Liver (tissue), 10 donors: ENCODE measurements around the gene ZNF8. TPM values are rescaled to one million over a fixed set of nuclear protein-coding genes. Genes with fewer than 3 reads are reported as not detected.

ENCODE experiments used
- DNase-seq: peaks from one replicate; pipeline ENCODE4 v3.0.0-alpha.2; 2017; ENCODE audit warnings: low spot score
- H3K27ac ChIP-seq, 2 donors: one replicate each; pipeline ENCODE4 v1.7.0; 2013; ENCODE audit warnings: inconsistent platforms in 2 of 2, low read length in 2 of 2, control low read depth in 1 of 2, low read depth in 1 of 2, mild to moderate bottlenecking in 1 of 2
- H3K27me3 ChIP-seq, 4 donors: one replicate each; pipeline versions ENCODE4 v1.6.1 to v1.7.0; 2013; ENCODE audit warnings: low read length in 3 of 4, inconsistent platforms in 1 of 4, mild to moderate bottlenecking in 1 of 4, moderate library complexity in 1 of 4; ENCODE audit not compliant: control insufficient read depth in 4 of 4, insufficient read depth in 4 of 4
- H3K36me3 ChIP-seq, 4 donors: one replicate each; pipeline versions ENCODE4 v1.6.1 to v1.7.0; 2013; ENCODE audit warnings: low read length in 3 of 4, mild to moderate bottlenecking in 3 of 4, low read depth in 1 of 4, moderate library complexity in 1 of 4; ENCODE audit not compliant: control insufficient read depth in 4 of 4, insufficient read depth in 3 of 4
- H3K4me1 ChIP-seq, 4 donors: one replicate each; pipeline versions ENCODE4 v1.6.1 to v1.7.0; 2013; ENCODE audit warnings: low read length in 3 of 4, mild to moderate bottlenecking in 3 of 4, moderate library complexity in 1 of 4; ENCODE audit not compliant: control insufficient read depth in 4 of 4, insufficient read depth in 4 of 4
- H3K4me3 ChIP-seq, 3 donors: one replicate each; pipeline versions ENCODE4 v1.6.1 to v1.7.0; 2013; ENCODE audit warnings: low read length in 3 of 3, control low read depth in 1 of 3, low read depth in 1 of 3, mild to moderate bottlenecking in 1 of 3
- H3K9ac ChIP-seq, 2 donors: one replicate each; pipeline ENCODE4 v1.7.0; 2013; ENCODE audit warnings: low read length in 2 of 2, mild to moderate bottlenecking in 2 of 2, moderate library complexity in 2 of 2, control low read depth in 1 of 2, low read depth in 1 of 2
- H3K9me3 ChIP-seq, 4 donors: one replicate each; pipeline versions ENCODE4 v1.6.1 to v1.7.0; 2013; ENCODE audit warnings: low read length in 3 of 4; ENCODE audit not compliant: control insufficient read depth in 4 of 4
- EGR1 ChIP-seq, 2 donors: IDR thresholded peaks; 2 replicates each; pipeline ENCODE4 v1.6.1; 2016 to 2018; ENCODE audit warnings: antibody characterized with exemption in 2 of 2, low read depth in 2 of 2
- HNF4A ChIP-seq, 2 donors: conservative IDR thresholded peaks; 2 replicates each; pipeline ENCODE4 v1.6.1; 2016; ENCODE audit warnings: antibody characterized with exemption in 2 of 2, mild to moderate bottlenecking in 2 of 2
- NR2F2 ChIP-seq: IDR thresholded peaks from 2 replicates; pipeline ENCODE4 v1.6.1; 2016; ENCODE audit warnings: antibody characterized with exemption
- RAD21 ChIP-seq, 2 donors: IDR thresholded peaks; 2 replicates each; pipeline ENCODE4 v1.6.1; 2016; ENCODE audit warnings: antibody characterized with exemption in 2 of 2, mild to moderate bottlenecking in 2 of 2
- RXRA ChIP-seq, 2 donors: IDR thresholded peaks; 2 replicates each; pipeline ENCODE4 v1.6.1; 2017 to 2018; ENCODE audit warnings: antibody characterized with exemption in 2 of 2, mild to moderate bottlenecking in 1 of 2
- SP1 ChIP-seq: IDR thresholded peaks from 2 replicates; pipeline ENCODE4 v1.6.1; 2018; ENCODE audit warnings: antibody characterized with exemption, mild to moderate bottlenecking
- ZBTB33 ChIP-seq: IDR thresholded peaks from 2 replicates; pipeline ENCODE4 v1.6.1; 2016; ENCODE audit warnings: antibody characterized with exemption
- WGBS: extraction: QIAGEN DNeasy Blood & Tissue Kit; methylation state at CpG from one replicate; pipeline ENCODE4 v1.1.7; 2013; 5-methylcytosine and 5-hydroxymethylcytosine counted together
- polyA plus RNA-seq, 2 donors: library from polyadenylated mRNA; stranded (reverse) in 1 of 2; unstranded in 1 of 2; fragments of 200-250 nt in 1 of 2; fragments of >200 nt in 1 of 2; fragmentation: Nextera tagmentation in 1 of 2; extraction: Ambion mirVana in 1 of 2; gene quantifications; one replicate each; pipeline versions ENCODE4 v1.2.1 to v1.2.3, GENCODE V29; 2013 to 2015
- small RNA-seq: library from RNA; depleted of rRNA; stranded (forward); fragments of <200 nt; gene quantifications from one replicate; pipeline ENCODE3, GENCODE V24; 2014
- total RNA-seq, 2 donors: library from RNA; depleted of rRNA; stranded (reverse); fragments of >200 nt; gene quantifications; one replicate each; pipeline ENCODE4 v1.2.3, GENCODE V29; 2014
- TF ChIP-seq, protein P1 (sequence below): IDR thresholded peaks from 2 replicates; pipeline ENCODE4 v1.6.1; 2016; ENCODE audit warnings: antibody characterized with exemption, mild to moderate bottlenecking
- TF ChIP-seq, protein P2 (sequence below): IDR thresholded peaks from 2 replicates; pipeline ENCODE4 v1.6.1; 2016; ENCODE audit warnings: antibody characterized with exemption
- donor health status: healthy.
- donor health status: healthy.
- donor health status: healthy.
- donor health status: healthy.
- donor health status: healthy.

ZNF8 gene
- total and polyA plus RNA-seq, 4 donors: 0.37 to 4.6 (median 1.6) TPM

DNA sequence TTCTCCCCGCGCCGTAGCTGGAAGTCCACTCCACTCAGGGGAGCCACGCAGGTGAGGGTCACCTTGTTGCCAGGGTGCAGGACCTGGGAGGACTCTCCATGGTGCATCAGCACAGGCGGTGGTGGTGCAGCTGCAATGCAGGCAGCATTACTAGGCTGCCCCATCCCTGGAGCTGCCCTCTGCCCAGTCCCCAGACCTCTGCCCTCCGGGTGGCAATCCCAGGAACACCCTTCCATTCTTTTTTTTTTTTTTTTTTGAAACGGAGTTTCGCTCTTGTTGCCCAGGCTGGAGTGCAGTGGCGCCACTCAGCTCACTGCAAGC, 72.8 kb downstream of the ZNF8 start:
- H3K9me3 ChIP-seq: no peaks in the 10 kb centered on the region
- TF ChIP-seq RXRA (IDR thresholded peaks at IDR 0.05) (peak in 1 of 2 donors; percentile 22), HNF4A (conservative IDR thresholded peaks at IDR 0.05) (peak; percentile 69 to 71), ZBTB33 (no peak), SP1 (no peak)
- H3K4me3 ChIP-seq: peak overlapping the region; percentile 49 to 96 (median 65)
- no peak for DNase-seq
- peaks cover 0 to 6% (median 0%) of the 10 kb centered on the region in 4 donors for H3K36me3 ChIP-seq
- 47% methylated on average over 9 of the region's 9 CpGs for WGBS
- no peaks in the 10 kb centered on the region for H3K27me3 ChIP-seq
- peak overlapping the region in 1 of 2 donors; percentile 20 for H3K27ac ChIP-seq
- H3K9ac ChIP-seq: no peak overlapping the region
- peaks cover 23 to 85% (median 67%) of the 10 kb centered on the region in 4 donors for H3K4me1 ChIP-seq

- Histone ChIP-seq H3K27me3 (no peaks in the 10 kb centered on the region), H3K36me3 (peaks cover 0 to 3% (median 0%) of the 10 kb centered on the region in 4 donors), H3K4me1 (peaks cover 23 to 88% (median 66%) of the 10 kb centered on the region in 4 donors), H3K9me3 (no peaks in the 10 kb centered on the region), H3K9ac (peak overlapping the region; percentile 28 to 69), H3K4me3 (peak overlapping the region; percentile 65 to 96 (median 81)), H3K27ac (peak overlapping the region; percentile 42 to 47)
- DNase-seq: no peak
- WGBS: 40% methylated on average over 23 of the region's 23 CpGs
- TF ChIP-seq, protein P1, sequence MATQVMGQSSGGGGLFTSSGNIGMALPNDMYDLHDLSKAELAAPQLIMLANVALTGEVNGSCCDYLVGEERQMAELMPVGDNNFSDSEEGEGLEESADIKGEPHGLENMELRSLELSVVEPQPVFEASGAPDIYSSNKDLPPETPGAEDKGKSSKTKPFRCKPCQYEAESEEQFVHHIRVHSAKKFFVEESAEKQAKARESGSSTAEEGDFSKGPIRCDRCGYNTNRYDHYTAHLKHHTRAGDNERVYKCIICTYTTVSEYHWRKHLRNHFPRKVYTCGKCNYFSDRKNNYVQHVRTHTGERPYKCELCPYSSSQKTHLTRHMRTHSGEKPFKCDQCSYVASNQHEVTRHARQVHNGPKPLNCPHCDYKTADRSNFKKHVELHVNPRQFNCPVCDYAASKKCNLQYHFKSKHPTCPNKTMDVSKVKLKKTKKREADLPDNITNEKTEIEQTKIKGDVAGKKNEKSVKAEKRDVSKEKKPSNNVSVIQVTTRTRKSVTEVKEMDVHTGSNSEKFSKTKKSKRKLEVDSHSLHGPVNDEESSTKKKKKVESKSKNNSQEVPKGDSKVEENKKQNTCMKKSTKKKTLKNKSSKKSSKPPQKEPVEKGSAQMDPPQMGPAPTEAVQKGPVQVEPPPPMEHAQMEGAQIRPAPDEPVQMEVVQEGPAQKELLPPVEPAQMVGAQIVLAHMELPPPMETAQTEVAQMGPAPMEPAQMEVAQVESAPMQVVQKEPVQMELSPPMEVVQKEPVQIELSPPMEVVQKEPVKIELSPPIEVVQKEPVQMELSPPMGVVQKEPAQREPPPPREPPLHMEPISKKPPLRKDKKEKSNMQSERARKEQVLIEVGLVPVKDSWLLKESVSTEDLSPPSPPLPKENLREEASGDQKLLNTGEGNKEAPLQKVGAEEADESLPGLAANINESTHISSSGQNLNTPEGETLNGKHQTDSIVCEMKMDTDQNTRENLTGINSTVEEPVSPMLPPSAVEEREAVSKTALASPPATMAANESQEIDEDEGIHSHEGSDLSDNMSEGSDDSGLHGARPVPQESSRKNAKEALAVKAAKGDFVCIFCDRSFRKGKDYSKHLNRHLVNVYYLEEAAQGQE: no peak
- TF ChIP-seq, protein P2, sequence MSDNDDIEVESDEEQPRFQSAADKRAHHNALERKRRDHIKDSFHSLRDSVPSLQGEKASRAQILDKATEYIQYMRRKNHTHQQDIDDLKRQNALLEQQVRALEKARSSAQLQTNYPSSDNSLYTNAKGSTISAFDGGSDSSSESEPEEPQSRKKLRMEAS: no peak
- TF ChIP-seq RAD21 (IDR thresholded peaks at IDR 0.05): no peak
- no peak for TF ChIP-seq NR2F2
- TF ChIP-seq SP1: no peak
- no peak for TF ChIP-seq EGR1 (IDR thresholded peaks at IDR 0.05; ENCODE audit: low read depth in 2 of 2)
- peak in 1 of 2 donors; percentile 4 for TF ChIP-seq HNF4A (conservative IDR thresholded peaks at IDR 0.05)
Observed at GRCh38 chr19:58351990-58352755, 73.4 kb downstream of the ZNF8 start.

Small RNA genes within 50 kb of the gene (small RNA-seq; reads per million reads assigned to genes)
- gene MIR6806: 0.18 reads per million

Other genes starting within 250 kb of the ZNF8 start
- gene ZSCAN1, start 244.9 kb upstream of the ZNF8 start, total RNA-seq: not detected
- under 1 TPM in 1 of 2 donors, not detected in 1; 0.13 TPM for gene ZSCAN1, start 244.9 kb upstream of the ZNF8 start, polyA plus RNA-seq
- gene ZNF135, start 219.7 kb upstream of the ZNF8 start, total RNA-seq: 1 to 10 TPM in 1 of 2 donors, under 1 TPM in 1; 0.42 to 1.5 TPM
- under 1 TPM; 0.31 to 0.42 TPM for gene ZNF135, start 219.7 kb upstream of the ZNF8 start, polyA plus RNA-seq
- gene ZSCAN18, start 180.7 kb upstream of the ZNF8 start, total RNA-seq: 10 to 100 TPM; 13.1 to 21.7 TPM
- 10 to 100 TPM in 1 of 2 donors, 1 to 10 TPM in 1; 2.1 to 10.3 TPM for gene ZSCAN18, start 180.7 kb upstream of the ZNF8 start, polyA plus RNA-seq
- gene ZNF329, start 128.2 kb upstream of the ZNF8 start, total RNA-seq: 1 to 10 TPM; 5.4 to 6.8 TPM
- 1 to 10 TPM; 1.2 to 2.2 TPM for gene ZNF329, start 128.2 kb upstream of the ZNF8 start, polyA plus RNA-seq
- gene ZNF274, start 95.9 kb upstream of the ZNF8 start, total RNA-seq: 10 to 100 TPM; 12.8 to 18.2 TPM
- 10 to 100 TPM in 1 of 2 donors, 1 to 10 TPM in 1; 5.7 to 10.9 TPM for gene ZNF274, start 95.9 kb upstream of the ZNF8 start, polyA plus RNA-seq
- 10 to 100 TPM; 14.9 to 25.2 TPM for gene ZNF544, start 50.0 kb upstream of the ZNF8 start, total RNA-seq
- gene ZNF544, start 50.0 kb upstream of the ZNF8 start, polyA plus RNA-seq: 1 to 10 TPM; 2.5 to 7.7 TPM
- gene ERVK3-1, start 26.4 kb downstream of the ZNF8 start, total RNA-seq: 10 to 100 TPM; 21.4 to 28.0 TPM
- 10 to 100 TPM; 17.6 to 31.7 TPM for gene ERVK3-1, start 26.4 kb downstream of the ZNF8 start, polyA plus RNA-seq
- 1 to 10 TPM; 3.1 to 3.5 TPM for gene ZSCAN22, start 48.0 kb downstream of the ZNF8 start, total RNA-seq
- under 1 TPM; 0.88 to 0.89 TPM for gene ZSCAN22, start 48.0 kb downstream of the ZNF8 start, polyA plus RNA-seq
- gene A1BG, start 74.5 kb downstream of the ZNF8 start, total RNA-seq: 100 to 1,000 TPM; 521 to 838 TPM
- gene A1BG, start 74.5 kb downstream of the ZNF8 start, polyA plus RNA-seq: 1,000 to 10,000 TPM; 1,221 to 2,157 TPM
- gene ZNF497, start 83.8 kb downstream of the ZNF8 start, total RNA-seq: 1 to 10 TPM; 1.1 to 4.4 TPM
- gene ZNF497, start 83.8 kb downstream of the ZNF8 start, polyA plus RNA-seq: 1 to 10 TPM in 1 of 2 donors, under 1 TPM in 1; 0.60 to 1.4 TPM
- gene ZNF837, start 102.1 kb downstream of the ZNF8 start, total RNA-seq: 1 to 10 TPM; 2.1 to 3.6 TPM
- gene ZNF837, start 102.1 kb downstream of the ZNF8 start, polyA plus RNA-seq: 1 to 10 TPM in 1 of 2 donors, under 1 TPM in 1; 0.54 to 2.6 TPM
- gene RPS5, start 108.3 kb downstream of the ZNF8 start, total RNA-seq: 1,000 to 10,000 TPM in 1 of 2 donors, 100 to 1,000 TPM in 1; 657 to 1,403 TPM
- 100 to 1,000 TPM; 229 to 600 TPM for gene RPS5, start 108.3 kb downstream of the ZNF8 start, polyA plus RNA-seq
- gene RNF225, start 116.7 kb downstream of the ZNF8 start, total RNA-seq: not detected
- gene RNF225, start 116.7 kb downstream of the ZNF8 start, polyA plus RNA-seq: not detected
- gene ZNF584, start 129.7 kb downstream of the ZNF8 start, total RNA-seq: 10 to 100 TPM in 1 of 2 donors, 1 to 10 TPM in 1; 9.4 to 12.6 TPM
- gene ZNF584, start 129.7 kb downstream of the ZNF8 start, polyA plus RNA-seq: 10 to 100 TPM in 1 of 2 donors, 1 to 10 TPM in 1; 3.6 to 10.6 TPM
- 1 to 10 TPM; 1.3 to 2.0 TPM for gene ZNF132, start 161.2 kb downstream of the ZNF8 start, total RNA-seq
- gene ZNF132, start 161.2 kb downstream of the ZNF8 start, polyA plus RNA-seq: under 1 TPM; 0.64 to 0.72 TPM
- gene ZNF324B, start 172.7 kb downstream of the ZNF8 start, total RNA-seq: 1 to 10 TPM; 3.8 to 4.9 TPM
- 1 to 10 TPM in 1 of 2 donors, under 1 TPM in 1; 0.53 to 1.9 TPM for gene ZNF324B, start 172.7 kb downstream of the ZNF8 start, polyA plus RNA-seq
- 1 to 10 TPM; 8.4 TPM for gene ZNF324, start 188.1 kb downstream of the ZNF8 start, total RNA-seq
- 1 to 10 TPM; 2.3 to 2.6 TPM for gene ZNF324, start 188.1 kb downstream of the ZNF8 start, polyA plus RNA-seq
- gene ZNF446, start 197.4 kb downstream of the ZNF8 start, total RNA-seq: 1 to 10 TPM; 2.8 to 4.6 TPM
- gene ZNF446, start 197.4 kb downstream of the ZNF8 start, polyA plus RNA-seq: 1 to 10 TPM; 3.3 to 4.8 TPM
- 100 to 1,000 TPM in 1 of 2 donors, 10 to 100 TPM in 1; 31.9 to 395 TPM for gene SLC27A5, start 233.0 kb downstream of the ZNF8 start, total RNA-seq
- gene SLC27A5, start 233.0 kb downstream of the ZNF8 start, polyA plus RNA-seq: 100 to 1,000 TPM; 316 to 326 TPM
- gene ZBTB45, start 240.9 kb downstream of the ZNF8 start, total RNA-seq: 1 to 10 TPM; 2.1 to 3.2 TPM
- gene ZBTB45, start 240.9 kb downstream of the ZNF8 start, polyA plus RNA-seq: 1 to 10 TPM; 2.2 to 4.0 TPM